ENCODE measurements around the gene ITGAE.

The ITGAE gene

DNA sequence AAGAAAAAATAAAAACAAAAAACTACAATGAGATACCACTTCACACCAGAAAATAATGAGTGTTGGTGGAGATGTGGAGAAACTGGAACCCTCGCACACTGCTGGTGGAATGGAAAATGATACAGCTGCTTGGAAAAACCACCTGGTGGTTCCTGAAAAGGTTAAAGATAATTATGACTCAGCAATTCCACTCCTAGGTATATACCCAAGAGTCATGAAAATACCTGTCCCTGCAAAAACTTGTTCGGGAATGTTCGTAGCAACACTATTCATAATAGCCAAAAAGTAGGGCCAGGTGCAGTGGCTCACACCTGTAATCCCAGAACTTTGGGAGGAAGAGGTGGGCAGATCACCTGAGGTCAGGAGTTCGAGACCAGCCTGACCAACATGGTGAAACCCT, 8.1 kb upstream of the ITGAE start:
- Histone ChIP-seq H3K4me3 (ENCODE audit: low read depth, low read length) (no peak overlapping the region), H3K27ac (ENCODE audit: extremely low read depth, low read depth, low read length) (no peak overlapping the region), H3K9me3 (ENCODE audit: control insufficient read depth, insufficient read depth, low read depth, low read length) (no peaks in the 10 kb centered on the region), H3K36me3 (ENCODE audit: control insufficient read depth in 2 of 2, insufficient read depth in 1 of 2, low read length in 2 of 2) (peaks cover 47 to 80% of the 10 kb centered on the region in 2 experiments), H3K4me1 (ENCODE audit: control insufficient read depth, insufficient read depth, low read length) (no peaks in the 10 kb centered on the region)
- no peak for TF ChIP-seq MEIS1 (CRISPR knock-in tag; IDR thresholded peaks at IDR 0.05; ENCODE audit: borderline replicate concordance)
- TF ChIP-seq BCL11A (tag by site-specific recombination; IDR thresholded peaks at IDR 0.05; ENCODE audit: low read depth), result no peak
- no peak for TF ChIP-seq ZNF16 (tag by site-specific recombination; IDR thresholded peaks at IDR 0.05; ENCODE audit: low read depth)
- no peak for TF ChIP-seq ZFP37 (tag by site-specific recombination; IDR thresholded peaks at IDR 0.05)
- ChIA-PET POLR2A (no interaction called here), CTCF (interaction anchor here (0.6 to 4.0 kb wide), 5 partner anchors 12 to 1317 kb away, joined by 3 to 22 read pairs (median 17); no protein-coding TSS in a partner anchor)

DNA sequence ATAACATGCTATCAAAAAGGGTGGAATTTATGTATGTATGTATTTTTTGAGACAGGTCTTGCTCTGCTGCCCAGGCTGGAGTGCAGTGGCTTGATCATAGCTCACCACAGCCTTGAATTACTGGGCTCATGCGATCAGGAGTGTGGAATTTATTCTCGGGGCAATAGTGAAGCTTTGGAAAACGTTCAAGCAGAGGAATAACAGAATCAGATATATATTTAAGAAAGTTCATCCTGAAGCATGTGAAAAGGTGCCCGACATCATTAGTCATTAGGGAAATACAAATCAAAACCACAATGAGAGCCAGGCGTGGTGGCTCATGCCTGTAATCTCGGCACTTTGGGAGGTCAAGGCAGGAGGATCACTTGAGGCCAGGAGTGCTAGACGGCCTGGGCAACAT, 7.7 kb upstream of the ITGAE start:
- Histone ChIP-seq H3K36me3 (ENCODE audit: control insufficient read depth in 2 of 2, insufficient read depth in 1 of 2, low read length in 2 of 2) (peaks cover 43 to 76% of the 10 kb centered on the region in 2 experiments), H3K9me3 (ENCODE audit: control insufficient read depth, insufficient read depth, low read depth, low read length) (no peaks in the 10 kb centered on the region), H3K4me3 (ENCODE audit: low read depth, low read length) (no peak overlapping the region), H3K27ac (ENCODE audit: extremely low read depth, low read depth, low read length) (no peak overlapping the region), H3K4me1 (ENCODE audit: control insufficient read depth, insufficient read depth, low read length) (no peaks in the 10 kb centered on the region)
- POLR2A ChIA-PET, result no interaction called here
- CTCF ChIA-PET, result interaction anchor here (0.6 to 3.8 kb wide), 2 partner anchors 12 to 19 kb away, joined by 3 to 22 read pairs; no protein-coding TSS in a partner anchor
- TF ChIP-seq PATZ1 (tag by site-specific recombination; IDR thresholded peaks at IDR 0.05) (no peak), ZNF223 (tag by site-specific recombination; IDR thresholded peaks at IDR 0.05) (no peak), ZNF174 (tag by site-specific recombination; IDR thresholded peaks at IDR 0.05) (no peak), OVOL3 (tag by site-specific recombination; IDR thresholded peaks at IDR 0.05) (no peak)
- TF ChIP-seq, protein P1, sequence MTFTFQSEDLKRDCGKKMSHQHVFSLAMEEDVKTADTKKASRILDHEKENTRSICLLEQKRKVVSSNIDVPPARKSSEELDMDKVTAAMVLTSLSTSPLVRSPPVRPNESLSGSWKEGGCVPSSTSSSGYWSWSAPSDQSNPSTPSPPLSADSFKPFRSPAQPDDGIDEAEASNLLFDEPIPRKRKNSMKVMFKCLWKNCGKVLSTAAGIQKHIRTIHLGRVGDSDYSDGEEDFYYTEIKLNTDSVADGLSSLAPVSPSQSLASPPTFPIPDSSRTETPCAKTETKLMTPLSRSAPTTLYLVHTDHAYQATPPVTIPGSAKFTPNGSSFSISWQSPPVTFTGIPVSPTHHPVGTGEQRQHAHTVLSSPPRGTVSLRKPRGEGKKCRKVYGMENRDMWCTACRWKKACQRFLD (tag by site-specific recombination; IDR thresholded peaks at IDR 0.05), result no peak

- POLR2A ChIA-PET, result no interaction called here
Measured at GRCh38 chr17:3805581-3805980, 4.6 kb upstream of the ITGAE start.

GRCh38 chr17:3804503-3804931, 3.5 kb upstream of the ITGAE start:
- no peak overlapping the region for H3K27ac ChIP-seq (ENCODE audit: extremely low read depth, low read depth, low read length)
- POLR2A ChIA-PET, result no interaction called here
- H3K36me3 ChIP-seq (ENCODE audit: control insufficient read depth in 2 of 2, insufficient read depth in 1 of 2, low read length in 2 of 2), result peaks cover 22 to 55% of the 10 kb centered on the region in 2 experiments
- CTCF ChIA-PET, result interaction anchor here (0.7 to 1.4 kb wide), 2 partner anchors 67 to 74 kb away, joined by 3 to 5 read pairs; no protein-coding TSS in a partner anchor
- H3K4me1 ChIP-seq (ENCODE audit: control insufficient read depth, insufficient read depth, low read length), result no peaks in the 10 kb centered on the region
- H3K9me3 ChIP-seq (ENCODE audit: control insufficient read depth, insufficient read depth, low read depth, low read length), result no peaks in the 10 kb centered on the region
- H3K4me3 ChIP-seq (ENCODE audit: low read depth, low read length), result no peak overlapping the region
- TF ChIP-seq ZNF664 (tag by site-specific recombination; IDR thresholded peaks at IDR 0.05) (no peak), ZNF623 (tag by site-specific recombination; IDR thresholded peaks at IDR 0.05) (peak; percentile 25; the same call in 1 of the 2 replicates)

More at GRCh38 chr17:3805581-3805980, 4.6 kb upstream of the ITGAE start:
- Histone ChIP-seq H3K4me3 (ENCODE audit: low read depth, low read length) (no peak overlapping the region), H3K4me1 (ENCODE audit: control insufficient read depth, insufficient read depth, low read length) (no peaks in the 10 kb centered on the region), H3K27ac (ENCODE audit: extremely low read depth, low read depth, low read length) (no peak overlapping the region), H3K9me3 (ENCODE audit: control insufficient read depth, insufficient read depth, low read depth, low read length) (no peaks in the 10 kb centered on the region), H3K36me3 (ENCODE audit: control insufficient read depth in 2 of 2, insufficient read depth in 1 of 2, low read length in 2 of 2) (peaks cover 27 to 64% of the 10 kb centered on the region in 2 experiments)
- TF ChIP-seq KLF10 (tag by site-specific recombination; IDR thresholded peaks at IDR 0.05) (no peak), ZNF239 (tag by site-specific recombination; IDR thresholded peaks at IDR 0.05) (no peak), ZNF777 (tag by site-specific recombination; IDR thresholded peaks at IDR 0.05; ENCODE audit: borderline replicate concordance) (no peak), ZBTB48 (tag by site-specific recombination; IDR thresholded peaks at IDR 0.05) (no peak), ZNF335 (tag by site-specific recombination; conservative IDR thresholded peaks at IDR 0.05) (no peak), ZNF394 (tag by site-specific recombination; IDR thresholded peaks at IDR 0.05; ENCODE audit: borderline replicate concordance) (no peak), ZNF521 (tag by site-specific recombination; IDR thresholded peaks at IDR 0.05) (no peak), KLF1 (tag by site-specific recombination; IDR thresholded peaks at IDR 0.05) (no peak)
- CTCF ChIA-PET, result interaction anchor here (0.7 to 3.8 kb wide), 2 partner anchors 9 to 22 kb away, joined by 3 to 22 read pairs; no protein-coding TSS in a partner anchor

All from HEK293 (cell line).